Smooth muscle cell (in vitro differentiated cells): Measurements from ENCODE around the gene NCKAP1. TPM values are rescaled to one million over a fixed set of nuclear protein-coding genes. Genes with fewer than 3 reads are reported as not detected.

Experiments
- DNase-seq: peaks from one replicate; lab custom pipeline; 2025; ENCODE audit not compliant: unreplicated experiment; lab: John Stamatoyannopoulos, UW
- H2AFZ ChIP-seq: fragments of 200-600 bp; sonication (generic); 2 replicates; pipeline ENCODE4 v1.6.0; 2016; ENCODE audit warnings: antibody characterized with exemption, low read depth, mild to moderate bottlenecking
- H3F3A ChIP-seq: fragments of 200-600 bp; sonication (generic); 2 replicates; pipeline ENCODE4 v1.6.0; 2017; ENCODE audit warnings: antibody characterized with exemption, low read depth
- H3K27ac ChIP-seq: fragments of 200-600 bp; sonication (generic); 2 replicates; pipeline ENCODE4 v1.5.1; 2016; ENCODE audit warnings: low read depth, mild to moderate bottlenecking
- H3K27me3 ChIP-seq: fragments of 200-600 bp; sonication (generic); 2 replicates; pipeline ENCODE4 v1.6.1; 2016; ENCODE audit warnings: low read depth, mild to moderate bottlenecking
- H3K36me3 ChIP-seq: fragments of 200-600 bp; sonication (generic); 2 replicates; pipeline ENCODE4 v1.5.1; 2016; ENCODE audit warnings: low read depth
- H3K4me1 ChIP-seq: fragments of 200-600 bp; sonication (generic); 2 replicates; pipeline ENCODE4 v1.5.1; 2016; ENCODE audit warnings: low read depth
- H3K4me2 ChIP-seq: fragments of 200-600 bp; sonication (generic); 2 replicates; pipeline ENCODE4 v1.6.0; 2016; ENCODE audit warnings: mild to moderate bottlenecking
- H3K4me3 ChIP-seq: fragments of 200-600 bp; sonication (generic); 2 replicates; pipeline ENCODE4 v1.5.1; 2016; ENCODE audit warnings: mild to moderate bottlenecking
- H3K79me2 ChIP-seq: fragments of 200-600 bp; sonication (generic); 2 replicates; pipeline ENCODE4 v1.6.0; 2016; ENCODE audit warnings: low read depth, mild to moderate bottlenecking
- H3K9ac ChIP-seq: fragments of 200-600 bp; sonication (generic); 2 replicates; pipeline ENCODE4 v1.6.0; 2016; ENCODE audit warnings: low read depth
- H3K9me3 ChIP-seq: fragments of 200-600 bp; sonication (generic); replicated peaks from 2 replicates; pipeline ENCODE4 v1.5.1; 2016; ENCODE audit warnings: low read depth
- H4K20me1 ChIP-seq: fragments of 200-600 bp; sonication (generic); 2 replicates; pipeline ENCODE4 v1.6.0; 2016; ENCODE audit warnings: low read depth
- WGBS: methylation state at CpG from one replicate; pipeline ENCODE4 v1.1.7; 2016; ENCODE audit warnings: low lambda C conversion rate; 5-methylcytosine and 5-hydroxymethylcytosine counted together
- polyA plus RNA-seq: library from polyadenylated mRNA; unstranded; fragments of >200 nt; fragmentation: Nextera tagmentation; extraction: Ambion mirVana; gene quantifications from 2 replicates; pipeline ENCODE4 v1.2.1, GENCODE V29; 2016
- total RNA-seq: library from RNA; depleted of rRNA; stranded (reverse); fragments of >200 nt; gene quantifications from 2 replicates; pipeline ENCODE4 v1.2.3, GENCODE V29; 2014
- TF ChIP-seq, protein P1 (sequence below): fragments of 200-600 bp; sonication (generic); IDR thresholded peaks from 2 replicates; pipeline ENCODE4 v1.5.1; 2017; ENCODE audit warnings: borderline replicate concordance, mild to moderate bottlenecking, antibody characterized with exemption; ENCODE audit not compliant: insufficient read depth, poor library complexity, severe bottlenecking

Gene NCKAP1
- total and polyA plus RNA-seq, 2 experiments from 2014 or later: 54.2 to 209 TPM

DNA sequence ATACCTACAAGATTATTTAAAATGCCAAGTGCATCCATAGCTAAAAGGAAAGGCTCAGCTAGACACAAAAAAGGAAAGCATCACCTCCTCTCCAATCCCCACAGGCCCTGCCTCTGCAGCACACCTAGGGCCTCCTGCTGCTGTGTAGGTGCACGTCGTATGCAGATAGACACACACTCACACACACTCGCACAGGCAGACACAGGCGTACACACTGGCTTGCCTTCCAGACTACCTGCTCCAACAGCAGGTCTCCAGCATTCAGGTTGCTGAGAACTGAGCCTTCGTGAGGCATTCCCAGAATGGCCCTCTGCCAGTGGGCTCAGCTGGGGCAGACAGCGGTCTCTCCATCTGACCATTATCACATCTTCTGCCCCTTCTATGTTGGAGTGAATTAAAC lies 136.5 kb downstream of the NCKAP1 start:
- TF ChIP-seq, protein P1, sequence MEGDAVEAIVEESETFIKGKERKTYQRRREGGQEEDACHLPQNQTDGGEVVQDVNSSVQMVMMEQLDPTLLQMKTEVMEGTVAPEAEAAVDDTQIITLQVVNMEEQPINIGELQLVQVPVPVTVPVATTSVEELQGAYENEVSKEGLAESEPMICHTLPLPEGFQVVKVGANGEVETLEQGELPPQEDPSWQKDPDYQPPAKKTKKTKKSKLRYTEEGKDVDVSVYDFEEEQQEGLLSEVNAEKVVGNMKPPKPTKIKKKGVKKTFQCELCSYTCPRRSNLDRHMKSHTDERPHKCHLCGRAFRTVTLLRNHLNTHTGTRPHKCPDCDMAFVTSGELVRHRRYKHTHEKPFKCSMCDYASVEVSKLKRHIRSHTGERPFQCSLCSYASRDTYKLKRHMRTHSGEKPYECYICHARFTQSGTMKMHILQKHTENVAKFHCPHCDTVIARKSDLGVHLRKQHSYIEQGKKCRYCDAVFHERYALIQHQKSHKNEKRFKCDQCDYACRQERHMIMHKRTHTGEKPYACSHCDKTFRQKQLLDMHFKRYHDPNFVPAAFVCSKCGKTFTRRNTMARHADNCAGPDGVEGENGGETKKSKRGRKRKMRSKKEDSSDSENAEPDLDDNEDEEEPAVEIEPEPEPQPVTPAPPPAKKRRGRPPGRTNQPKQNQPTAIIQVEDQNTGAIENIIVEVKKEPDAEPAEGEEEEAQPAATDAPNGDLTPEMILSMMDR: no peak
- no peaks in the 10 kb centered on the region for H3K36me3 ChIP-seq
- no peak for DNase-seq
- H3K27ac ChIP-seq: no peak overlapping the region
- H3K4me1 ChIP-seq: peaks cover 4% of the 10 kb centered on the region
- no peaks in the 10 kb centered on the region for H4K20me1 ChIP-seq
- no peak overlapping the region for H3K9ac ChIP-seq
- H3K79me2 ChIP-seq: no peaks in the 10 kb centered on the region
- no peak overlapping the region for H3K4me3 ChIP-seq
- no peaks in the 10 kb centered on the region for H3F3A ChIP-seq
- no peak overlapping the region for H2AFZ ChIP-seq
- H3K4me2 ChIP-seq: no peak overlapping the region
- no peaks in the 10 kb centered on the region for H3K9me3 ChIP-seq
- WGBS: over 99% methylated on average over 6 of the region's 6 CpGs
- H3K27me3 ChIP-seq: no peaks in the 10 kb centered on the region

GRCh38 chr2:182898718-182899117 lies 139.5 kb downstream of the NCKAP1 start:
- Histone ChIP-seq H3K27me3 (no peaks in the 10 kb centered on the region), H3K4me2 (no peak overlapping the region), H4K20me1 (no peaks in the 10 kb centered on the region), H3K79me2 (no peaks in the 10 kb centered on the region), H3F3A (no peaks in the 10 kb centered on the region), H2AFZ (no peak overlapping the region), H3K4me3 (no peak overlapping the region), H3K4me1 (no peaks in the 10 kb centered on the region), H3K27ac (no peak overlapping the region), H3K9ac (no peak overlapping the region), H3K36me3 (no peaks in the 10 kb centered on the region), H3K9me3 (no peaks in the 10 kb centered on the region)
- DNase-seq: no peak
- 82% methylated on average over 1 of the region's 1 CpG for WGBS
- TF ChIP-seq, protein P1: no peak

- H4K20me1 ChIP-seq: no peaks in the 10 kb centered on the region
- no peak overlapping the region for H3K4me2 ChIP-seq
- H3K4me1 ChIP-seq: no peaks in the 10 kb centered on the region
- no peaks in the 10 kb centered on the region for H3K79me2 ChIP-seq
- no peak for DNase-seq
- no peak overlapping the region for H3K9ac ChIP-seq
- H3K36me3 ChIP-seq: no peaks in the 10 kb centered on the region
- H3F3A ChIP-seq: no peaks in the 10 kb centered on the region
- no peak overlapping the region for H3K27ac ChIP-seq
- no peaks in the 10 kb centered on the region for H3K9me3 ChIP-seq
- H2AFZ ChIP-seq: no peak overlapping the region
- 68% methylated on average over 1 of the region's 1 CpG for WGBS
- H3K4me3 ChIP-seq: no peak overlapping the region
- TF ChIP-seq, protein P1: no peak
- no peaks in the 10 kb centered on the region for H3K27me3 ChIP-seq
These were observed 141.1 kb downstream of the NCKAP1 start for GRCh38 chr2:182897137-182897536.

DNA sequence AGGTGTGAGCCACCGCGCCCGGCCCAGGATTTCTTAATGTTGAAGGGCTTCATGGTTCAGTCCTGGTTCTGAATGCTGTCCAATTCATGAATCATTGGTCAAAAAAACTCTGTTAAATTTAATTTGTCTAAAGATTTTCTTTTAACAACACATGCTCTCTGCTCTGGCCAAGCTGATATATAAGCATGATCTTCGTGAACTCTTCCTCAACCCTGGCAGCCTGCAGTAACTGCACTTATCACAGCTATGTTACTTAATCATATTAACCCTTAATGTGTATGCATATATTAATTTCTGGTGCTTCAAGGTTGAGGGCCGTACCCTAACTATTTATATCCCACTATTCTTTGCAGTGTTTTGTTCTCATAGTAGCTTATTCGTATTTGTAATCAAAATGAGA lies 142.5 kb downstream of the NCKAP1 start:
- 91% methylated on average over 6 of the region's 6 CpGs for WGBS
- Histone ChIP-seq H3K4me2 (no peak overlapping the region), H3K27me3 (no peaks in the 10 kb centered on the region), H3K4me3 (no peak overlapping the region), H3K79me2 (no peaks in the 10 kb centered on the region), H3K27ac (no peak overlapping the region), H3K9ac (no peak overlapping the region), H3K36me3 (no peaks in the 10 kb centered on the region), H3K4me1 (no peaks in the 10 kb centered on the region), H3K9me3 (no peaks in the 10 kb centered on the region), H2AFZ (no peak overlapping the region), H4K20me1 (no peaks in the 10 kb centered on the region), H3F3A (no peaks in the 10 kb centered on the region)
- TF ChIP-seq, protein P1: no peak
- DNase-seq: no peak
